Endodermal cell (in vitro differentiated cells): ENCODE results near the gene SH2D7. TPM values are rescaled to one million over a fixed set of nuclear protein-coding genes. Genes with fewer than 3 reads are reported as not detected.

Source experiments
- DNase-seq: peaks from one replicate; pipeline ENCODE4 v3.0.0-alpha.2; 2017
- H3K27ac ChIP-seq: 2 replicates; pipeline ENCODE4 v1.5.1; 2013; ENCODE audit warnings: mild to moderate bottlenecking, low read depth, low read length, moderate library complexity
- H3K27me3 ChIP-seq: 2 replicates; pipeline ENCODE4 v1.6.1; 2013; ENCODE audit warnings: mild to moderate bottlenecking, low read length, moderate library complexity; ENCODE audit not compliant: insufficient read depth, control insufficient read depth, poor library complexity, severe bottlenecking
- H3K36me3 ChIP-seq: 2 replicates; pipeline ENCODE4 v1.7.0; 2013; ENCODE audit warnings: mild to moderate bottlenecking, low read length, moderate library complexity; ENCODE audit not compliant: control insufficient read depth, insufficient read depth
- H3K4me1 ChIP-seq: one replicate; pipeline ENCODE4 v1.7.0; 2013; ENCODE audit warnings: low read length; ENCODE audit not compliant: control insufficient read depth, insufficient read depth
- H3K4me3 ChIP-seq: 2 replicates; pipeline ENCODE4 v1.5.1; 2013; ENCODE audit warnings: mild to moderate bottlenecking, low read length, moderate library complexity
- H3K9ac ChIP-seq: 2 replicates; pipeline ENCODE4 v1.6.1; 2013; ENCODE audit warnings: mild to moderate bottlenecking, low read length, moderate library complexity; ENCODE audit not compliant: poor library complexity, severe bottlenecking; ENCODE audit errors: extremely low read depth
- H3K9me3 ChIP-seq: 2 replicates; pipeline ENCODE4 v1.6.1; 2013; ENCODE audit warnings: mild to moderate bottlenecking, low read length, moderate library complexity; ENCODE audit not compliant: control insufficient read depth
- H3K27ac Mint-ChIP-seq: 2 replicates; pipeline ENCODE4 v1.8.0; 2020; ENCODE audit warnings: mixed read lengths
- H3K27me3 Mint-ChIP-seq: 2 replicates; pipeline ENCODE4 v1.8.0; 2021; ENCODE audit warnings: mild to moderate bottlenecking, mixed read lengths; ENCODE audit not compliant: insufficient read depth
- H3K36me3 Mint-ChIP-seq: 2 replicates; pipeline ENCODE4 v1.8.0; 2020; ENCODE audit warnings: low read depth, mixed read lengths
- H3K4me1 Mint-ChIP-seq: 2 replicates; pipeline ENCODE4 v1.8.0; 2020; ENCODE audit warnings: mixed read lengths
- H3K4me3 Mint-ChIP-seq: 2 replicates; pipeline ENCODE4 v1.8.0; 2020; ENCODE audit warnings: mild to moderate bottlenecking, moderate library complexity, mixed read lengths
- H3K9me3 Mint-ChIP-seq: 2 replicates; pipeline ENCODE4 v1.8.0; 2020; ENCODE audit warnings: mild to moderate bottlenecking, mixed read lengths
- CTCF ChIP-seq: fragments of 200-600 bp; sonication (generic); conservative IDR thresholded peaks from 2 replicates; pipeline ENCODE4 v1.5.0; 2021; ENCODE audit warnings: antibody characterized with exemption, mild to moderate bottlenecking
- WGBS, 2 experiments: methylation state at CpG; one replicate each; pipeline versions ENCODE4 v1.1.5 to v1.1.7; 2013; ENCODE audit warnings: missing lambda C conversion rate in 2 of 2, mixed read lengths in 1 of 2; ENCODE audit not compliant: insufficient coverage in 1 of 2, insufficient read length in 1 of 2; 5-methylcytosine and 5-hydroxymethylcytosine counted together
- total RNA-seq, 2 donors: library from RNA; stranded (reverse); fragmentation: NEBNext Ultra II Directional in 1 of 2; extraction: Animal tissue kit (Norgen Biotek cat#: 25700) in 1 of 2; gene quantifications; 2 replicates in 1 of 2; 3 replicates in 1 of 2; pipeline ENCODE4 v1.2.1, GENCODE V29; 2021

SH2D7 gene
- total RNA-seq, 2 donors from 2014 or later, result not detected

- Histone ChIP-seq H3K36me3 (no peaks in the 10 kb centered on the region), H3K4me1 (peaks cover 11% of the 10 kb centered on the region), H3K27ac (no peak overlapping the region), H3K27me3 (peaks cover 38% of the 10 kb centered on the region), H3K9me3 (no peaks in the 10 kb centered on the region), H3K9ac (no peak overlapping the region), H3K4me3 (no peak overlapping the region)
- TF ChIP-seq CTCF, result no peak
- H3K27me3 Mint-ChIP-seq, result peaks cover 29% of the 10 kb centered on the region
- H3K9me3 Mint-ChIP-seq, result no peaks in the 10 kb centered on the region
- no peak for DNase-seq
- H3K36me3 Mint-ChIP-seq, result no peaks in the 10 kb centered on the region
- H3K27ac Mint-ChIP-seq, result no peak overlapping the region
- 40 to 54% methylated on average over 1 to 2 of the region's 2 CpGs for WGBS, 2 experiments
- H3K4me3 Mint-ChIP-seq, result no peak overlapping the region
- peaks cover 17% of the 10 kb centered on the region for H3K4me1 Mint-ChIP-seq
Observed at GRCh38 chr15:78056714-78057269, 35.6 kb upstream of the SH2D7 start.

DNA sequence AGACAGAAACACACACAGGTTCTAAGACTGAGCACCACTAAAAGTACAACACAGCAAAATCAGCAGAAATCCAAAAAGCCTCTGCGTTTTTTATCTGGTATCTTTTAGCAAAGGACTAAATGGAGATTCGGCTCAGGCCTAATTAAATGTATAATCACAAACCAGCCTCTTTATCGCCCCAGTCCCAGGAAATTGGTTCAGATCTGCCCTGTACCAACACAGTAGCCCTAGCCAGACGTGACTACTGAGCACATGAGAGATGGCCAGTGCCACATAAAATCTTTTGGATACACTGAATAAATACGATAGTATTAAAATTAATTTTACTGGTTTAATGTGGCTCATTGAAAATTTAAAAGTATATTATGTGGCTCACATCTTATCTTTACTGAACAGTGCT lies 34.6 kb upstream of the SH2D7 start:
- H3K36me3 Mint-ChIP-seq, result no peaks in the 10 kb centered on the region
- H3K27ac ChIP-seq, result no peak overlapping the region
- no peaks in the 10 kb centered on the region for H3K9me3 Mint-ChIP-seq
- no peak for DNase-seq
- no peak overlapping the region for H3K27ac Mint-ChIP-seq
- no peak for TF ChIP-seq CTCF
- no peaks in the 10 kb centered on the region for H3K36me3 ChIP-seq
- H3K4me1 ChIP-seq, result peaks cover 2% of the 10 kb centered on the region
- peaks cover 29% of the 10 kb centered on the region for H3K27me3 Mint-ChIP-seq
- H3K27me3 ChIP-seq, result peaks cover 38% of the 10 kb centered on the region
- H3K4me1 Mint-ChIP-seq, result peaks cover 18% of the 10 kb centered on the region
- H3K4me3 Mint-ChIP-seq, result no peak overlapping the region
- H3K4me3 ChIP-seq, result no peak overlapping the region
- no peak overlapping the region for H3K9ac ChIP-seq
- 95 to 100% methylated on average over 2 to 5 of the region's 5 CpGs for WGBS, 2 experiments
- H3K9me3 ChIP-seq, result no peaks in the 10 kb centered on the region

DNA sequence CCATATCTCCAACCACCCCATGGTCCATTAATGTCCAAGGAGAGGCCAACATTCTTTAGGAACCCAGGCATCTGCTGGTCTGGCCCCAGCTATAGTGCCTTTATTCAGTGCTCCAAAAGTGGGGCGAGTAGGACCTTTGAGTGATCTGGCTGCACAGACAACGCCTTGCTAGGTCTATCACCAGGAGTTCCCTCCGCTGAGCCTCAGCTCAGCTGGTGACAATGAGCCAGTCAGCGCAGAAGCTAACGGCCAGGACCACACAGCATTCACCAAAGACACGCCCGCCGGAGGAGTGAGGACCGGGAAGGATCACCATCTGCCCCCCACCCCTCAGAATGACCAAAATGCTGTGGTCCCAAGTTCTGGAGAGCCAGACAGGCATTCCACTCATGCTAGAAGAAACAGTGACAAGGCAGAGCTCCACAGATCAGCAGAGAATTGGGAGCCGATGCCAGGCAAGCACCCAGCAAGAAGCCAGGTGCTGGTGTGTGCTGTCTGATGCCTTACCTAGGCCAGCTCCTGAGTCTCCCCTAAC lies 33.9 kb upstream of the SH2D7 start:
- Mint-ChIP-seq H3K4me3 (no peak overlapping the region), H3K36me3 (no peaks in the 10 kb centered on the region), H3K4me1 (peaks cover 18% of the 10 kb centered on the region), H3K27ac (peak overlapping the region; percentile 50), H3K27me3 (peaks cover 29% of the 10 kb centered on the region), H3K9me3 (no peaks in the 10 kb centered on the region)
- DNase-seq, result no peak
- 90% methylated on average over 9 to 10 of the region's 10 CpGs for WGBS, 2 experiments
- Histone ChIP-seq H3K9me3 (no peaks in the 10 kb centered on the region), H3K9ac (no peak overlapping the region), H3K27me3 (peaks cover 44% of the 10 kb centered on the region), H3K27ac (no peak overlapping the region), H3K4me1 (peaks cover 2% of the 10 kb centered on the region), H3K4me3 (no peak overlapping the region), H3K36me3 (no peaks in the 10 kb centered on the region)
- TF ChIP-seq CTCF, result no peak
